Activated CD8-positive, alpha-beta T cell treated with anti-CD3 and anti-CD28 coated beads for 36 hours (primary cell): Measurements from ENCODE around the gene OR6J1. TPM values are rescaled to one million over a fixed set of nuclear protein-coding genes. Genes with fewer than 3 reads are reported as not detected.

Experiments used
- ATAC-seq: fragments of 200-7000 bp; cut with Tn5 transposase; one replicate; pipeline ENCODE4 v1.10.0; 2021; ENCODE audit warnings: mild to moderate bottlenecking, moderate library complexity
- CTCF ChIA-PET: fragments of 350-600 bp; sonication (Branson Sonifier 250); formaldehyde crosslinking; loops from one replicate; lab custom pipeline; 2021; ENCODE audit warnings: antibody characterized with exemption; lab: Charles Lee
- POLR2A ChIA-PET: fragments of 350-600 bp; sonication (Branson Sonifier 250); formaldehyde crosslinking; loops from one replicate; lab custom pipeline; 2021; ENCODE audit warnings: antibody characterized with exemption; lab: Charles Lee
- DNase-seq: peaks from one replicate; pipeline ENCODE4 v3.0.0-alpha.2; 2020
- H3K27ac Mint-ChIP-seq: one replicate; pipeline ENCODE4 v1.8.0; 2021; ENCODE audit warnings: mild to moderate bottlenecking, mixed read lengths
- H3K27me3 Mint-ChIP-seq: one replicate; pipeline ENCODE4 v1.8.0; 2021; ENCODE audit warnings: mixed read lengths
- H3K36me3 Mint-ChIP-seq: one replicate; pipeline ENCODE4 v1.8.0; 2021; ENCODE audit warnings: low read depth, mixed read lengths
- H3K4me1 Mint-ChIP-seq: one replicate; pipeline ENCODE4 v1.8.0; 2021; ENCODE audit warnings: low read depth, mixed read lengths
- H3K4me3 Mint-ChIP-seq: one replicate; pipeline ENCODE4 v1.8.0; 2021; ENCODE audit warnings: mild to moderate bottlenecking, moderate library complexity, mixed read lengths
- H3K9me3 Mint-ChIP-seq: one replicate; pipeline ENCODE4 v1.8.0; 2021; ENCODE audit warnings: mixed read lengths
- intact Hi-C: fragments of 100-400 bp; cut with micrococcal nuclease; formaldehyde crosslinking; loops from one replicate; pipeline ENCODE4 v1.10.0; 2022
- total RNA-seq, 2 experiments: library from RNA; stranded (reverse); gene quantifications; one replicate each; pipeline ENCODE4 v1.2.3, GENCODE V29; 2021
- TF ChIP-seq, protein P1 (sequence below): fragments of 200-600 bp; IDR thresholded peaks from one replicate; pipeline ENCODE4 v1.8.0; 2022; ENCODE audit warnings: antibody characterized with exemption, mild to moderate bottlenecking

OR6J1 gene
- total RNA-seq, 2 experiments from 2014 or later: not detected

DNA sequence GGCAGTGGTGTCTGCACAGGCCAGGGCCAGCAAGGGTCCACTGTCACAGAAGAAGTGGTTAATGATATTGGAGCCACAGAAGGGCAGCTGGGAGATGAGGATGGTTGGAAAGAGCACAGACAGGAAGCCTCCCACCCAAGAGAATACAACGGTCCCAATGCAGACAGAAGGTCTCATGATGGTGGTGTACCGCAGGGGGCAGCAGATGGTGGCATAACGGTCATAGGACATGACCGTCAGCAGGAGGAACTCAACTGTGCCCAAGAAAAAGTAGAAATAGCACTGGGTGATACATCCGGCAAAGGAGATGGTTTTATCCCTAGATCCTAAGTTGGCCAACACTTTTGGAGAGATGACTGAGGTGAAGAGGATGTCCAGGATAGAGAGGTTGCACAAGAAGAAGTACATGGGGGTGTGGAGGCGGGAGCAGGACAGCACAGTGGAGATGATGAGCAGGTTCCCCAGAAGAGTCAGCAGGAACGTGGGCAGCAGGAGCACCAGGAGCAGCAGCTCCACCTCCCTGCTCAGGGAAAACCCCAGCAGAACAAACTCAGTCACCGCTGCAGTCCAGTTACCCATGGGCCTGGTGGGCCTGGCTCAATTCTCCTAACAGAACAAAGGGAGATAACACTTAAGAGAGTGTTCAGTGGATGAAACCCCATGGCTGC is 9.8 kb downstream of the OR6J1 start:
- TF ChIP-seq, protein P1, sequence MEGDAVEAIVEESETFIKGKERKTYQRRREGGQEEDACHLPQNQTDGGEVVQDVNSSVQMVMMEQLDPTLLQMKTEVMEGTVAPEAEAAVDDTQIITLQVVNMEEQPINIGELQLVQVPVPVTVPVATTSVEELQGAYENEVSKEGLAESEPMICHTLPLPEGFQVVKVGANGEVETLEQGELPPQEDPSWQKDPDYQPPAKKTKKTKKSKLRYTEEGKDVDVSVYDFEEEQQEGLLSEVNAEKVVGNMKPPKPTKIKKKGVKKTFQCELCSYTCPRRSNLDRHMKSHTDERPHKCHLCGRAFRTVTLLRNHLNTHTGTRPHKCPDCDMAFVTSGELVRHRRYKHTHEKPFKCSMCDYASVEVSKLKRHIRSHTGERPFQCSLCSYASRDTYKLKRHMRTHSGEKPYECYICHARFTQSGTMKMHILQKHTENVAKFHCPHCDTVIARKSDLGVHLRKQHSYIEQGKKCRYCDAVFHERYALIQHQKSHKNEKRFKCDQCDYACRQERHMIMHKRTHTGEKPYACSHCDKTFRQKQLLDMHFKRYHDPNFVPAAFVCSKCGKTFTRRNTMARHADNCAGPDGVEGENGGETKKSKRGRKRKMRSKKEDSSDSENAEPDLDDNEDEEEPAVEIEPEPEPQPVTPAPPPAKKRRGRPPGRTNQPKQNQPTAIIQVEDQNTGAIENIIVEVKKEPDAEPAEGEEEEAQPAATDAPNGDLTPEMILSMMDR: no peak
- H3K36me3 Mint-ChIP-seq: no peaks in the 10 kb centered on the region
- no peak for DNase-seq
- CTCF ChIA-PET: interaction anchor here (1.5 kb wide), 1 partner anchor 64 kb away, joined by 6 read pairs; no protein-coding TSS in a partner anchor
- H3K27me3 Mint-ChIP-seq: peaks cover 3% of the 10 kb centered on the region
- no peak for ATAC-seq
- POLR2A ChIA-PET: interaction anchor here (0.7 kb wide), 1 partner anchor 121 kb away, joined by 3 read pairs; no protein-coding TSS in a partner anchor
- no peaks in the 10 kb centered on the region for H3K4me1 Mint-ChIP-seq
- intact Hi-C loops: no loop called here
- no peak overlapping the region for H3K27ac Mint-ChIP-seq
- H3K4me3 Mint-ChIP-seq: no peak overlapping the region
- H3K9me3 Mint-ChIP-seq: peaks cover 15% of the 10 kb centered on the region

DNA sequence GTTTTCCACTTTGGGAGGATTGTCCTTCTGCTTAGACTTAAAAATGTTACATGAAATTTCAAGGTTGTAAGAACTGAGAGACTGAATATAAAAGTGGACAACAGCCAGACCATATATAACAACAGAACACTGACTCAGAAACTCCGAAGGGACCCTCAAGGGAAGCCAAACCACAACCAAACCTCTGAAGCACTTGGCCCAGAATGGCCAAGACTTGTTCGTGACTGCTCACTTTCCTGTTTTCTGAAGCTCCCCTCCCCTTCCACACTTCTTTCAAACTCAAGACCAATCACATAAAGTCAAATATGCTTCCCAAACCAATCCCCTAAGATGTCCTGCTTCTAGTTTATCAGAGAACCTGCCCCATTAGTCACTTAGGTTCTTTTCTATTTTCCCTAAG is 13.7 kb downstream of the OR6J1 start:
- H3K9me3 Mint-ChIP-seq: peaks cover 14% of the 10 kb centered on the region
- DNase-seq (no peak), ATAC-seq (no peak)
- H3K36me3 Mint-ChIP-seq: no peaks in the 10 kb centered on the region
- ChIA-PET CTCF (interaction anchor here (0.6 to 1.7 kb wide), 2 partner anchors 60 to 63 kb away, joined by 3 to 6 read pairs; no protein-coding TSS in a partner anchor), POLR2A (no interaction called here)
- TF ChIP-seq, protein P1: no peak
- no peak overlapping the region for H3K27ac Mint-ChIP-seq
- intact Hi-C loops: no loop called here
- peaks cover 3% of the 10 kb centered on the region for H3K27me3 Mint-ChIP-seq
- no peak overlapping the region for H3K4me3 Mint-ChIP-seq
- no peaks in the 10 kb centered on the region for H3K4me1 Mint-ChIP-seq

GRCh38 chr14:22630066-22630465 is 14.1 kb downstream of the OR6J1 start:
- DNase-seq (no peak), ATAC-seq (no peak)
- Mint-ChIP-seq H3K9me3 (peaks cover 14% of the 10 kb centered on the region), H3K36me3 (no peaks in the 10 kb centered on the region), H3K27me3 (peaks cover 3% of the 10 kb centered on the region), H3K4me3 (no peak overlapping the region), H3K27ac (no peak overlapping the region), H3K4me1 (no peaks in the 10 kb centered on the region)
- intact Hi-C loops: no loop called here
- TF ChIP-seq, protein P1: no peak
- ChIA-PET CTCF (interaction anchor here (0.6 to 1.7 kb wide), 2 partner anchors 60 to 64 kb away, joined by 3 to 6 read pairs; no protein-coding TSS in a partner anchor), POLR2A (no interaction called here)

DNA sequence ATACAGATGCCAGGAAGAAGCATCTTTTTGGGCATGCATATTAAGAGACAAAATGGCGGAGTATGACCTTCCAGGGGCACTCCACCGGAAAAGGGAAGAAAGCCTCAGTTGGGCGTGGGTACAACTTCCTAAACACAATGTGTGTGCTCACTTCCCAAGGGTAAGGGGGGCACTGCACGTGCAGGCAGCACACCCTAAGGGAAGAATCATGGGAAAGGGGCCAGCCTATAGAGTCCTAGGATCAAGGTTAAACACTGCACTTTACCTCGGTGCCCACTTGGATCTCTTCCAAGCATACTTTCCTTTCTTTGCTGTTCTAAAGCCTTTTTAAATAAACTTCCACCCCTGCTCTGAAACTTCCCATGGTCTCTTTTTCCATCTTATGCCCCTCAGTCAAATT is 14.8 kb downstream of the OR6J1 start:
- Mint-ChIP-seq H3K27ac (no peak overlapping the region), H3K9me3 (peaks cover 14% of the 10 kb centered on the region), H3K4me3 (no peak overlapping the region), H3K4me1 (no peaks in the 10 kb centered on the region), H3K27me3 (peaks cover 3% of the 10 kb centered on the region), H3K36me3 (no peaks in the 10 kb centered on the region)
- DNase-seq (no peak), ATAC-seq (no peak)
- TF ChIP-seq, protein P1: no peak
- ChIA-PET CTCF (no interaction called here), POLR2A (no interaction called here)
- intact Hi-C loops: no loop called here

DNA sequence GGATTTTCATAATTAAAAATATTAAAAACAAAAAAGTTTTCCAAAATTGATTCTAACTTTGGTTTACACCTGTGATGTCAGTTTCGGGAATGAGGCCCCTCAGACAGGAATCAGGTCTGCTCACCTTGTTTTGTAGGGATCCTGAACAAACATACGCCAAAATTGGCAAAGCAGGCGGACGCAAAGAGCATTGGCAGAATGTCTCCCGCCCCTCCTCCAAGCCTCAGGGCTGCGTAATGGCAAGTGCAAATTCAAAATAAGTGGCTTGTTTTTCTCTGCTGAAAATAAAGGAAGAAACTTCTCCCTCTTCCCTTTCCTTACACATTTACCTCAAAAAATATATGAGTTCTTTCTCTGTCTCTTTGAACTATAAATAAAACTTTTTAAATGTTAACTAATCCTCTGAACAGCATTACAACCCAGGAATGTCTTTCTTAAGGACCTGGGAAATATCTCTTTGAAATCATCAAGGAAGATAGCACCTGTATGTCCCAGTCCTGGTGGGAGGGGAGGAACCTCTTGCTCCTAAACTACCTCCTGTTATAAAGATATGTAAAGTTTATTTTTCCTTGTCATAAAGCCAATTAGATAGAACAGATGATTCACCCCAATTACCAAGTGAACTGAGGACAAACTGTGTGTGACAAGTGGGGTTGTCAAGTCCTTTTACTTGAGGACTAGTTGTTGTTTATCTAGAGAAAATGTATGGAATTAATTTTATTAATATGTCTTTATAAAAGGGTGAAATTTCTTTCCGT is 16.5 kb downstream of the OR6J1 start:
- Mint-ChIP-seq H3K4me1 (no peaks in the 10 kb centered on the region), H3K27ac (no peak overlapping the region), H3K9me3 (peaks cover 14% of the 10 kb centered on the region), H3K36me3 (no peaks in the 10 kb centered on the region), H3K27me3 (peaks cover 5% of the 10 kb centered on the region), H3K4me3 (no peak overlapping the region)
- TF ChIP-seq, protein P1: no peak
- ChIA-PET CTCF (interaction anchor here (0.8 to 1.3 kb wide), 3 partner anchors 25 to 58 kb away, joined by 3 to 4 read pairs (median 3); no protein-coding TSS in a partner anchor), POLR2A (no interaction called here)
- ATAC-seq (no peak), DNase-seq (no peak)
- intact Hi-C loops: no loop called here
